ENCODE data around the gene ZBP1. TPM values are rescaled to one million over a fixed set of nuclear protein-coding genes. Genes with fewer than 3 reads are reported as not detected.

ZBP1 gene
- total RNA-seq, 1 donor from 2014 or later = not detected

- H3K27me3 Mint-ChIP-seq (ENCODE audit: low read depth) = peaks cover 48% of the 10 kb centered on the region
- no peak for DNase-seq (ENCODE audit: low spot score)
Measured at GRCh38 chr20:57561356-57562279, 58.6 kb downstream of the ZBP1 start.

DNA sequence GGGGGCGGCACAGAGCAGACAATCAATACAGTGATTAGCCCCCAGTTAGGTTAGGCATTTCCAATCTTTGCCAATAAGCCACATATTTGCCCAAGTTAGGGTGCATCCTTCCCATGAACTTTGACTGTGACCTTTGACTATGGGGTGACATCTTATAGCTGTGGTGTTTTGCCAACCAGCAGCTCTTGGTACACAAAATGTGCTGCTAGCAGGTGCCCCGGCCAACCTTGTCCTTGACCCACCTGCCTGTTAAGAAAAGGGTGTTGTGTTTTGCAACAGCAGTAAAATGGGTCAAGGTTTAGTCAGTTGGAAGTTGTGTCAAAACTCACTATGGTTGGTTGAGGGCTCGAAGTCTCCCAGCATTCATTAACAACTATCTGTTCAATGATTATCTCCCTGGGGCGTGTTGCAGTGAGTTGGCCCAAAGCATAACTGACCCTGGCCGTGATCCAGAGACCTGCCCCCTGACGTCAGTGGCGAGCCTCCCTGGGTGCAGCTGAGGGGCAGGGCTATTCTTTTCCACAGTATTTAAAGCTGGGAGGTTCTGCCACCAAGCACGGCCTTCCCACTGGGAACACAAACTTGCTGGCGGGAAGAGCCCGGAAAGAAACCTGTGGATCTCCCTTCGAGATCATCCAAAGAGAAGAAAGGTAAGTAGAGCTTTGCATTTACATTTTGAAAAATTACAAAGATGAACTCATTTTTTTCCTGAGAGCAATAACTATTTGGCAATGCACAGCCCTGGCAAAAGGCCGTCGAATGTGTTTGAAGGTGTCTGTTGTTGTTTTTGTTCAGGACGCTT, 59.5 kb downstream of the ZBP1 start, which contains the start of gene PCK1:
TSS of gene PCK1 (plus strand) at position 557 of the 802 bp plus-strand sequence. CDS start 302 bp downstream, outside the sequence.
- TF ChIP-seq, protein P1, sequence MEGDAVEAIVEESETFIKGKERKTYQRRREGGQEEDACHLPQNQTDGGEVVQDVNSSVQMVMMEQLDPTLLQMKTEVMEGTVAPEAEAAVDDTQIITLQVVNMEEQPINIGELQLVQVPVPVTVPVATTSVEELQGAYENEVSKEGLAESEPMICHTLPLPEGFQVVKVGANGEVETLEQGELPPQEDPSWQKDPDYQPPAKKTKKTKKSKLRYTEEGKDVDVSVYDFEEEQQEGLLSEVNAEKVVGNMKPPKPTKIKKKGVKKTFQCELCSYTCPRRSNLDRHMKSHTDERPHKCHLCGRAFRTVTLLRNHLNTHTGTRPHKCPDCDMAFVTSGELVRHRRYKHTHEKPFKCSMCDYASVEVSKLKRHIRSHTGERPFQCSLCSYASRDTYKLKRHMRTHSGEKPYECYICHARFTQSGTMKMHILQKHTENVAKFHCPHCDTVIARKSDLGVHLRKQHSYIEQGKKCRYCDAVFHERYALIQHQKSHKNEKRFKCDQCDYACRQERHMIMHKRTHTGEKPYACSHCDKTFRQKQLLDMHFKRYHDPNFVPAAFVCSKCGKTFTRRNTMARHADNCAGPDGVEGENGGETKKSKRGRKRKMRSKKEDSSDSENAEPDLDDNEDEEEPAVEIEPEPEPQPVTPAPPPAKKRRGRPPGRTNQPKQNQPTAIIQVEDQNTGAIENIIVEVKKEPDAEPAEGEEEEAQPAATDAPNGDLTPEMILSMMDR (IDR thresholded peaks at IDR 0.05) = no peak
- Mint-ChIP-seq H3K9me3 (ENCODE audit: low read depth) (no peaks in the 10 kb centered on the region), H3K36me3 (ENCODE audit: low read depth) (no peaks in the 10 kb centered on the region), H3K4me1 (ENCODE audit: low read depth) (no peaks in the 10 kb centered on the region), H3K4me3 (ENCODE audit: unreplicated experiment) (no peak within 1 kb of the TSS), H3K27me3 (ENCODE audit: low read depth) (peaks cover 47% of the 10 kb centered on the region), H3K27ac (ENCODE audit: unreplicated experiment) (no peak within 1 kb of the TSS)
- DNase-seq (ENCODE audit: low spot score) = no peak

More at GRCh38 chr20:57561356-57562279, 58.6 kb downstream of the ZBP1 start:
- TF ChIP-seq, protein P1 (IDR thresholded peaks at IDR 0.05) = no peak
- H3K36me3 Mint-ChIP-seq (ENCODE audit: low read depth) = no peaks in the 10 kb centered on the region
- H3K9me3 Mint-ChIP-seq (ENCODE audit: low read depth) = no peaks in the 10 kb centered on the region
- no peak overlapping the region for H3K4me3 Mint-ChIP-seq (ENCODE audit: unreplicated experiment)
- no peaks in the 10 kb centered on the region for H3K4me1 Mint-ChIP-seq (ENCODE audit: low read depth)
- H3K27ac Mint-ChIP-seq (ENCODE audit: unreplicated experiment) = no peak overlapping the region

DNA sequence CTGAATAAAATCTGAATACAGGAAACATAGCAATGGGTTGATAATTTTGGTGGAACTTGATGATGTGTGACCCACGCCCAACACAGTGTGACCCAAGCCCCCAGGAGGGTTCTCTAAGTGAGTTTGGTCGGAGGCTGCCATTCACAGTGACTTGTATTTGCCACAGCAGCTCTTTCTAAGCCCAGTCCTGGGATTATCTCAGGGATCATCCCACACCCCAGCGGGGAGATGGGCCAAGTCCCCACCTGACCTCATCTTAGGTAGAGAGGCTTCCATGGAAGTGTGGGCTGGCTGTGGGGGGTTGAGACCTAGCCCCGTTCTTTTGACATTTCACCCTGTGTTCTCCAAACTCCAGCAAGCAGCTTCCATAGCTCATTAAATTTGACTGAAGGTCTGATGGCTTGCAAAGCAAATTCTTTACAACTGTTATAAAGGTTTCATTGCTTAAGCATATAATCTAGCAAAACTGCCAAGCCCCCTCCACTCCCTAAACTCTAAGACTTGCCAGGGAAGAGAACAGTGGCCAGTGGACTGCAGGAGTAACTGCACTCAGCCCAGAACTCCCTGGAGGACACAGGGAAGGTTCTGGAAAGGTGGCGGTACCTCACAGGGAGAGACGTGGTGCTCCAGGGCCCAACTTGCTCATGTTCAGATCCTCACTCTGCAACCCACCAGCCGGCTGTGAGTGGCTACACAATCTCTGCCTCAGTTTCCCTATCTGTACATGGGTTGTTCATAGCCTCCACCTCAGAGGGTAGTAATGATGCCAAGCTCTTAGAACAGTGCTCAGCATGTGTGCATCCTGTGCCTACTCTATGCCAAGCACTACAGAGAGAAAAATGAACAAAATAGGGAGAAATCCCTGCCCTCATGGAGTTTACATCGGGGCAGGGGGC, 60.3 kb downstream of the ZBP1 start:
- TF ChIP-seq, protein P1 (IDR thresholded peaks at IDR 0.05) = no peak
- H3K4me1 Mint-ChIP-seq (ENCODE audit: low read depth) = no peaks in the 10 kb centered on the region
- DNase-seq (ENCODE audit: low spot score) = no peak
- no peak overlapping the region for H3K27ac Mint-ChIP-seq (ENCODE audit: unreplicated experiment)
- no peak overlapping the region for H3K4me3 Mint-ChIP-seq (ENCODE audit: unreplicated experiment)
- H3K36me3 Mint-ChIP-seq (ENCODE audit: low read depth) = no peaks in the 10 kb centered on the region
- H3K27me3 Mint-ChIP-seq (ENCODE audit: low read depth) = peaks cover 44% of the 10 kb centered on the region
- no peaks in the 10 kb centered on the region for H3K9me3 Mint-ChIP-seq (ENCODE audit: low read depth)

- Mint-ChIP-seq H3K4me1 (ENCODE audit: low read depth) (no peaks in the 10 kb centered on the region), H3K27ac (ENCODE audit: unreplicated experiment) (no peak overlapping the region), H3K4me3 (ENCODE audit: unreplicated experiment) (no peak overlapping the region), H3K36me3 (ENCODE audit: low read depth) (no peaks in the 10 kb centered on the region), H3K27me3 (ENCODE audit: low read depth) (peaks cover 41% of the 10 kb centered on the region), H3K9me3 (ENCODE audit: low read depth) (no peaks in the 10 kb centered on the region)
- TF ChIP-seq, protein P1 (IDR thresholded peaks at IDR 0.05) = no peak
- no peak for DNase-seq (ENCODE audit: low spot score)
Measured at GRCh38 chr20:57559289-57559634, 61.0 kb downstream of the ZBP1 start.
